ENCODE data around the gene DNTTIP2.

Gene DNTTIP2

GRCh38 chr1:93848350-93848883 is 30.6 kb downstream of the DNTTIP2 start:
- in situ Hi-C loops (cut with MboI; ENCODE audit: low sequenced_read_pairs, unreplicated experiment): loop anchor here (25.0 kb wide), 1 partner anchor 536 kb away; no protein-coding TSS in a partner anchor
- no peak for DNase-seq (ENCODE audit: low spot score)
- TF ChIP-seq CTCF (IDR thresholded peaks at IDR 0.05; ENCODE audit: borderline replicate concordance, control extremely low read depth, extremely low read depth, insufficient read depth, missing control alignments): no peak

GRCh38 chr1:93847811-93848288 is 31.2 kb downstream of the DNTTIP2 start:
- DNase-seq (ENCODE audit: low spot score): peak; percentile 45
- no peak for TF ChIP-seq CTCF (IDR thresholded peaks at IDR 0.05; ENCODE audit: borderline replicate concordance, control extremely low read depth, extremely low read depth, insufficient read depth, missing control alignments)
- in situ Hi-C loops (cut with MboI; ENCODE audit: low sequenced_read_pairs, unreplicated experiment): loop anchor here (25.0 kb wide), 1 partner anchor 536 kb away; no protein-coding TSS in a partner anchor

- in situ Hi-C loops (cut with MboI; ENCODE audit: low sequenced_read_pairs, unreplicated experiment): loop anchor here (25.0 kb wide), 1 partner anchor 535 kb away; no protein-coding TSS in a partner anchor
- TF ChIP-seq CTCF (IDR thresholded peaks at IDR 0.05; ENCODE audit: borderline replicate concordance, control extremely low read depth, extremely low read depth, insufficient read depth, missing control alignments): no peak
- DNase-seq (ENCODE audit: low spot score): peak; percentile 86
Measured at GRCh38 chr1:93846992-93847810, 31.8 kb downstream of the DNTTIP2 start.

GRCh38 chr1:93846206-93846991 is 32.6 kb downstream of the DNTTIP2 start:
- no peak for TF ChIP-seq CTCF (IDR thresholded peaks at IDR 0.05; ENCODE audit: borderline replicate concordance, control extremely low read depth, extremely low read depth, insufficient read depth, missing control alignments)
- in situ Hi-C loops (cut with MboI; ENCODE audit: low sequenced_read_pairs, unreplicated experiment): loop anchor here (25.0 kb wide), 1 partner anchor 534 kb away; no protein-coding TSS in a partner anchor

GRCh38 chr1:93845538-93846205 is 33.3 kb downstream of the DNTTIP2 start:
- no peak for TF ChIP-seq CTCF (IDR thresholded peaks at IDR 0.05; ENCODE audit: borderline replicate concordance, control extremely low read depth, extremely low read depth, insufficient read depth, missing control alignments)
- peak; percentile 18 for DNase-seq (ENCODE audit: low spot score)
- in situ Hi-C loops (cut with MboI; ENCODE audit: low sequenced_read_pairs, unreplicated experiment): loop anchor here (25.0 kb wide), 1 partner anchor 533 kb away; no protein-coding TSS in a partner anchor

More at GRCh38 chr1:93846206-93846991, 32.6 kb downstream of the DNTTIP2 start:
- peak; percentile 88 for DNase-seq (ENCODE audit: low spot score)

Data from GM13976 (cell line).